GM21576 (cell line): ENCODE data around the gene SNX10.

Experiments used
- ATAC-seq: cut with Tn5 transposase; IDR thresholded peaks from one replicate; pipeline ENCODE4 v1.9.1; 2021; ENCODE audit warnings: mild to moderate bottlenecking, moderate library complexity; ENCODE audit not compliant: unreplicated experiment

The SNX10 gene

DNA sequence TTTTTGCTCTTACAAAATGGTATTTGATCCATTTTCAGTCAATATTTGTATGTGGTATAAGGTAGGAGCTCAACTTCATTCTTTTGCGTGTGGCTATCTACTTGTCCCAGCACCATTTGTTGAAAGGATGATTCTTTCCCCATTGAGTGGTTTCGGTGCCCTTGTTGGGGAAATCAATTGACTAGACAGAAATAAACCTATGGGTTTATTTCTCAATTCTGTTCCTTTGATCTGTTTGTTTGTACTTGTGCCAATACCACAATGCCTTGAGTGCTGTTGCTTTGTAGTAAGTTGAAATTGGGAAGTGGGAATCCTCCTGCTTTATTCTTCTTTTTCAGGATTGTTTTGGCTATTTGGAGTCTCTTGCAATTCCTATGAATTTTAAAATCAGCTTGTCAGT, 41.0 kb downstream of the SNX10 start:
- no peak for ATAC-seq

DNA sequence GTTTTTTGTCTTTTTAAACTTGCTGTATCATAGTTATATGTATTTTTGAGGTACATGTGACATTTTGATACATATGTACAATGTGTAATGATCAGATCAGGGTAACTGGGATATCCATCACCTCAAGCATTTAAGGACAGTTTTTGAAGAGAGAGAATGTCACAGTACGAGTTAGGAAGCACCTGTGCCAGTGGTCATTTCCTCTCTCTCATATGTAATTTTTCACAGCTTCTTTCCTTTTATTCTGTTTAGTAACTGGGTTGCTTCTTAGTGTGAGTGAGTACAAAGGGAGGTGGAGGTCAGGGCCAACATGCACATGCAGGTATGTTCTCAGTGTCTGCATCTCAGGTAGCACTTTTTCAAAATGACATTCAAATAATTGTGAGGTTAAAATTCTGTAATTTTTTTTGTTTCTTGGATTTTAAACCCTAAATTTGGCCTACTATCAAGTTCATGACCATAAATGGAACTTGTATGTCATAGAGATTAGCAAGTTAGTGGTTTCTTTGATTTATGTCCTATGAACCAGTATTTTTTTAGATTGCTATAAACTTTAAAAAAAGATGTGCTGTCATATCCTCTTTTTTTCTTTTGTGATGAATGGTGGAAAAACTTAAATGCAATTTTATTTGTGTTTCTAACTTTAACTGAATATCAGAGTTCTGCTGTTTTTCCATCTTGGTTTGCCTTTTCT, 42.7 kb downstream of the SNX10 start:
- no peak for ATAC-seq

DNA sequence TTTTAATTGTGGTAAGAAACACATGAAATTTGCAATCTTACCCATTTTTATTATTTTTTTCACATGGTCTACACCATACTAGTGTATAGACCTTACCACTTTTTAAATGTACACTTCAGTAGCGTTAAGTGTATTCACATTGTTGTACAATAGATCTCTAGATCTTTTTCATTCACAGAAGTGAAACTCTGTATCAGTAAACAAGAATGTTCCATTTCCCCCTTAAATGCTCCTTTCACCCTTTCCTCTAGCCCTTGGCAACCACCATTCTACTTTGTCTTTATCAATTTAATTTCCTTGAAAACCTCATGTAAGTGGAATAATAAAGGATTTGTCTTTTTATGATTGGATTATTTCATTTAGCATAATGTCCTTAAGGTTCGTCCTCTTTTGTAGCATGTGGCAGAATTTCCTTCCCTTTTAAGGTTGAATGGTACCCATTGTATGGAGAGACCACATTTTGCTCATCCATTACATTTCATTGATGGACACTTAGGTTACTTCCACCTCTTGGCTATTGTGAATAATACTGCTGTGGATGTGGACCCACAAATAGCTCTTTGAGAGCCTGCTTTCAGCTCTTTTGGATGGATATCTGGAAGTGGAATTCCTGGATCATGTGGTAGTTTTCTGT, 45.7 kb downstream of the SNX10 start:
- peak; percentile 42 for ATAC-seq

DNA sequence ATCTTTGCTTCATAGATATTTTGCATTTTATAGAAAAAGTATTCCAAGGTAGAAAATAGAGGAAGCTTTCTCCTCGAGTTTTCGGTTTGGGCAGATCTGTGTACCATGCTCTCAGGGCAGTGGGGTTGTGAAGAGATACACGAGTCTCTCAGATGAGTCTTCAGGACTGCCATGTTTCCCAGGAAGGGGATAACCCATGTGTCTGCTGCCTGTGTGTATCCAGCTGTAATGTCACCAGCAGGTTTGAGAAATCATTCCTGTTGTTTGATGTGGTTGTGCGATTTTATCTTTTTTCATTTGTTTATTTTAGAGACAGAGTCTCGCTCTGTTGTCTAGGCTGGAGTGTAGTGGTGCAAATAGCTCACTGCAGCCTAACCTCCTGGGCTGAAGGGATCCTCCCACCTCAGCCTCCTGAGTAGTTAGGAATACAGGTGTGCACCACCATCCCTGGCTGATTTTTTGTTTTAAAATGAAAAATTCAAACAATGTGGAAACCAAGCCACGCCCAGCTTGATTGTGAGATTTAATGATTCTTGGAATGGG, 48.9 kb downstream of the SNX10 start:
- ATAC-seq, result no peak

DNA sequence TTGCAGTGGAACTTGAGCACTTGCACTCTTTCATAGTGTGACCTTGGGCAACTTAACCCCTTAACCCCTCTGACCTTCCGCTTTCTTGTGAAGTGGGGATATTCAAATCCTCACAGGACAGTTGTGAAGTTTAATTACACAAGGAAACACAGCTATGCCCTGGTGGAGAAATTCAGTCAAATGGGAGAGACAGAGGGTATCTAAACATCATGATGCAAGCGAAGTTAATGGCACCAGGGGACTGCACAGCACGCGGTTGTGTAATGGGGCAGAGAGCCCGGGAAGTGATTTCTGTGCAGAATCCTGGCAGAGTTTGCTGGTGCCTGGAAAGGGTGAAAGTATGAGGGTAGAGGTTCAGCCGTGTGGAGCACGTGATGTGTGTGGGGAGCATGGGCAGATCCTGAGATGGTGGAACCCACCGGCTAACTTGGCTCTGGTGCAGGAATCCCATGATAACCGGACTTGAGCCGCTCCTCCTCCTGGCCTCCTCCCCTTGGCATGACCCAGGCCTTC, 51.7 kb downstream of the SNX10 start:
- no peak for ATAC-seq

DNA sequence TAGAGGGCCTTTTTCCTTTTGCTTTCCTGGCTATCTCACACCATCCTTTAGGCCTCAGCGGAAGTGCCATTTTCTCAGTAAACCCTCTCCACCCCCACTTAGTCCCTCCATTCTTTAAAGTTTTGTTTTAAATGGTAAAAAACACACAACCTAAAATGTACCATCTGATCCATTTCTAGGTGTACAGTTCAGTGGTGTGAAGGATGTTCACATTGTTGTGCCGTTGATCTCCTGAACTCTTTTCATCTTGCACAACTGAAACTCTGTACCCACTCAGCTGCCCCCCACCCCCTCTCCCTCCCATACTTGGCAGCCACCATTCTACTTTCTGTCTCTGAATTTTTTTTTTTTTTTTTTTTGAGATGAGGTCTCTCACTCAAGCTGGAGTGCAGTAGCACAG, 52.2 kb downstream of the SNX10 start:
- no peak for ATAC-seq

DNA sequence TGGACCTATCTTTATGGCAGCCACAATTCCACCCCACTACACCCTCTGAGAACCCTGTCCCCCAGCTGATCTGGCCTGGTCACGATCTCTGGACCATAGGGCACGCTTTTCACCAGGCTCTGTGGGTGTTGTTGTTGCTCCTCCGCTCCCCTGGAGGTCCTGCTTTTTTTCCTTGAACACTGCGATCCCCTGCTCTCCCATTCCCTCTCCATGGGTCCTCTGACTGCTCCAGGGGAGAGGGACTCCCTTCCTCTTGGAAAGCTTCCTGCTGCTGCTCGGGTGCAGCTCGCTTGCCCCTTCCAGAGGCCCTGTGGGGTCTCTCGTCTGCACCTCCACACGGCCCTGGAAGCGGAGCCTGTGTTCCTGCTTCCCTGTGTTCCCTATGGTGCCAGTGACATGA, 53.5 kb downstream of the SNX10 start:
- ATAC-seq, result no peak

DNA sequence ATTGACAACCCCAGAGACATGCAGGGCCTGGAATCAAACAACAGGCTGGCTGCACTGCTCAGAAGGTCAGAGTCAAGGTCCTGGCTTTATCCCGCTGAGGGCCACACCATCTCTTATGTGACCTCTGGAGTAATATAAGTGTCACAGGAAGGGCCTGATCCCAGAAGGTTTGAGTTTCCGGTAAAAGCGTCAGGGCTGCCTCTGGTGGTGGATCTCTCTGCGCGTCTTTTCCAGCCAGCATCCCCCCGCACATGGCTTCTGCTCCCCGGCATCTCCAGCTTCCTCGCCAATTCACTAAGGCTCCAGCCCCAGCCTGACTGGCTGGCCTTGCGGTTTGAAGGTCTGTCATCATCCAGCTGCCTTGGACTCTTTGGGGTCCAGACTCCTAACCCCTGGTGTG, 54.2 kb downstream of the SNX10 start:
- no peak for ATAC-seq

DNA sequence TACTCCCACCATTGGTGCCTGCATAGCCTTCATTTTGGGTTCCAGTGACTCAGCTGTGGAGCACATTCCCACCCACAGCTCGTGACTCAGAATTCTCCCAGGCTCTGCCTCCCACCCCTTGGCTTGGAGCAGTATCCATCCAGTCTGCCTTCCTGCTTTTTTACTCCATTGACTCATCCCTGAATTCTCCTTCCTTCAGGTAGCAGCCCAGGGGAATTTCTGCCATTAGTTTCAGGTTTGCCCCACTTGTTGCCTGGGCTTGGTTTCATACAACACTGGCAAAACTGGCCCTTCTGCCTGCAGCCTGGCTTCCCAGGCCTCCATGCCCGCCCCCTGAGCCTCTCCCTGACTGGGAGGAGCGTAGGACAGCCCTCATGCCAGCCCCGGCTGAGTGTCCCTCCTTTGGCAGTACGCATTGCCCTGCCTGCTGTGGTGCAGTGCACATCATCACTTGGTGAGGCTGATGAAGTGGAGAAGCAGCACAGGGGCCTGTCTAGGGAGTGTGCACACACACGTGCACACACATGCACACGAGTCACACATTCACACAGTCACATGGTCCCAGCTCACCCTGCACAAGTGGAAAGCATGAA, 55.0 kb downstream of the SNX10 start:
- no peak for ATAC-seq

DNA sequence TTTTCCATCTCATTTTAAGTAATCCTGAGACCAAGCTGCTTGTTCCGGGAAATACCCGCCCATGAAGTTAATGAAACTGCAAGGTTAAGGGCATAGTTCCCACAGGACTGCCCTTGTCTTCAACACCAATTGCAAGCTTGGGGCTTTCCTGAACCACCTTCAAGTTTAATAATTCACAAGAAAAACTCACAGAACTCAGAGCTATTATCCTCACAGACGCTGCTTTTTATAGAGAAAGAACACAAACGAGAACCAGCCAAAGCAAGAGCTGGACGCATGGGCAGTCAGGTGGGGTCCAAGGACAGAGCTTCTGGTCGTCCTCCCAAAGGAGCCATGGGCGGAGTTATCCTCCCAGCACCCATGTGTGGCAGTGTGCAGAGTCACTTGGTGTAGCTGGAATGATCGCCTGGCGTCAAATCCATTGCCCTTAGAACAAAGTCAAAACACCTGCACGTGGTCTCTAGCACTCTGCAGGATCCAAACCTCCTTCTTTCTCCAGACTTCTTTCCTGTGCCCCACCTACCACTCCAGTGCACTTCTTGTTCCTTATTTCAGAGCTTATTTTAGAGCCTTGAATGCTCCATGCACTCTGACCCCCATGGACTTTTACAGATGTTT, 56.7 kb downstream of the SNX10 start:
- ATAC-seq, result no peak

DNA sequence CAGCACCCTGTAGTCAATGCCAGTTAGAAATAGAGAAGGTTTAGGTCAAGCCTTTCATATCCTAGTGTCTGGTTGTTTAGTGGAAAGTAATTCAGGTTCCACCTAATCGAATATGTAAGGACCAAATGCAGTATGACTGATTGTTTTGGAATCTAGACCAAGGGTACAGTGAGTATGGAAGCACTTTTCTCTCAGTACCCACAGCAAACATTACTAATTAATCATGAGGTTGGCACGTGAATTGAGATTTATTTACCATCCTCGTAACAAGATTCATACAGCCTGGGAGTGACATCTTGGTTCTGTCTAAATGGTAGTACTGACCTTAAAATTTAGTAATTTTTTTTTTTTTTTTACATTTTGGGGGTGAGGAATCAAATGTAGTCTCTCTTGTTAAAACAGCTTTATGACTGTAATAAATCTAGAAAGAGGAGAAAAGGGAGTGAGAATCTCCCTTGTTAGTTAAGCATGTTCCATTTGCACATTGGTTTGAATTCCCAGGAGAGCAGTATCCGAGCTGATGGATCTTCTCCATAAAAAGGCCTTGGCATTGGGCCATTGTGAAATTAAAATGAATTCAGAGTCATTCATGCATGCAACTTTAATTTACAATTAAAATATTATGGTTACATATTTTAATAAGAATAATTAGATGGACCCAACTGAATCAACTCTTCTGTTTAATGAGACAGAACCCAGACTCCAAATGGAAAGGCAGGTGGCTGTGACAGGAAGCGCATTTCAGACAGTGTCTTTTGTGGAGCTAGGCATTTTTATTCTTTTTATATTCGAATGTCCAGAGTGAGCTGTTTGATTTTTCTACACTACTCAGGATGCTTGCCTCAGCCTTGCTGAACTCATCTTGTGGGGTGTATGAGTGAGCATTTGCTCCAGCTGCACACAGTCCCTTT, 57.6 kb downstream of the SNX10 start:
- no peak for ATAC-seq

DNA sequence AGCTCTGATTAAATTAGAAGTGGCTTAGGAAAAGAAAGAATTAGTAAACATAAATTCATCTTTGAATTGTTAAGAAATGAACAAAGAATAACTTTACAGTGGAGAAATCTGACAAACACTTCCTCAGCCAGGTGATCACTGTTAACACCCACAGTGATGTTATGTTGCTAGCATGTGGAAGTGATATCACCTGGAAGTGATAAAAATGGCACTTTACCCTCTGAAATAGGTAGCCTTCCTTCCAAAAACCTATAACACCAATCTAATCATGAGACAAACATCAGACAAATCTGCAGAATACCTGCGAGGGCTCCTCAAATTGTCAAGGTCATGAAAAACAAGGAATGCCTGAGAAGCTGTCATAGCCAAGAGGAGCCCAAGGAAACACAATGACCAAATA, 59.5 kb downstream of the SNX10 start:
- no peak for ATAC-seq

DNA sequence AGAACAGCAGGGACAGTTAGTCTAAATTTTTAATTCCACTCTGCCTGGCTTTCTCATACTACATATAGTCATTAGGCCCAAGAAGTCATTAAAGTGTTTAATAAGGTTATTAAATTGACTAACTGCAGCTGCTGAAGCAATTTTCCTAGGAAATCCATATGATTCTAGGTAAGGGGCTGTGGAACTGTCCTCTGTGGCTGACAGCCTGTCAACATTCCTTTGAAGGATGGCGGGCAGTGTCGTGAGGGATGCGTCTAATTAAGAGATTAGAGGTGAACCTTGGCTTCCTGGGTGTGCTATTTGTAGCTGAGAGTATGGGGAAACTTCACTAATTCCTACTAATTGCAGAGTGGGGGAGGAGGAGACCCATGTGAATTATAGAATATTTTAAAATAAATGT, 64.6 kb downstream of the SNX10 start:
- no peak for ATAC-seq

DNA sequence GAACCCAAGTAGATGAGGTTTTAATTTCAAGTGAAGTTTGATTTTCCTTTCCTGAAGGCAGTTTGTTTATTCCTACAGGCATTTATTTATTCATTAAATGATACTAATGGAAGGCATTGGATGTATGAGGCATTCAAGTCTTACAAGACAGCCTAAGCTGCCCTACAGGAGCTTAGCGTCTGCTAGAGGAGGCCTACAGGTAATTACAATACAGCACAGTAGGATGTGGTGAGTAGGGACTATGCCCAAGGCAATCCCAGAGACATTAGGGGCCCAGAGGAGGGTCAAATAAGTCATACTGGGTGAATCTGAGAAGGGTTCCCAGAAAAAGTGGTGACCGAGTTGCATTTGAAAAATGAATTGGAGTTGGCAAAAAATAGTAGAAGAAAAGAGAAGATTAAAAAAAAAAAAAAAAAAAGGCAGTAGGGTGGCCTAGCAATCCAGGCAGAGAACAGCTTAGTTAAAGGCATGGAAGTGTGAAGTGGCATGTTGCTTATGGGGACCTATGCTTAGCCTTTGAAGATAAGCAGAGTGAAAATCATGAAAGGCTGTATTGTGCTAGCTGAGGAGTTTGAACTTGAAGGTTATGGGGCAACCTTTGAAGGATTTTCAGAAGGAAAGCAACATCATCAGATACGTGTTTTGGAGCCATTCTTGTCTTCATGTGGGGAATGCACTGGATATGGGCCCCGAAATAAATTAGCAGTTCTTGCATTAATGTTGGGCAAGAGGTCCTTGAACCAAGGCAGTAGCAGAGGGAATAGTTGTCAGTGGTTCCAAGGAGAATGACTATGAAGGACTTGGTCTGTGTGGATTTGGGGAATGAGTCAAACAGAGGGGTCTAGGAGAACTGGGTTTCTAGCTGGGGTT, 65.5 kb downstream of the SNX10 start:
- ATAC-seq, result no peak

DNA sequence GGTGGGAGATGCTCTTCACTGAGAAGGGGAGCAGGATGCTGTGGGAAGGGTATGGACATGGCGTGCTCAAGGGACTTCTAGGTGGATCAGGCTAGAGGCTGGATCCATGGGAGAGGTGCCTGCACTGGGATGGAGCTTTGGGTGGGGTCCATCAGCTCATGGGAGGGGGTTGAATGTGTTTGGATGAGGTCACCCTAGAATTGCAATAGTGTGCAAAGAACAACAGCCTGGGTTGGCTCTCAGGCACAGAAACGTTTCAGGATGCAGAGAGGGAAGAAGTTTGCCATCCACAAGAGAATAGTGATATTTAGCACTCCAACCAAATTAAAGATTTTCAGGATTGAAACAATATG, 66.1 kb downstream of the SNX10 start:
- ATAC-seq, result no peak

DNA sequence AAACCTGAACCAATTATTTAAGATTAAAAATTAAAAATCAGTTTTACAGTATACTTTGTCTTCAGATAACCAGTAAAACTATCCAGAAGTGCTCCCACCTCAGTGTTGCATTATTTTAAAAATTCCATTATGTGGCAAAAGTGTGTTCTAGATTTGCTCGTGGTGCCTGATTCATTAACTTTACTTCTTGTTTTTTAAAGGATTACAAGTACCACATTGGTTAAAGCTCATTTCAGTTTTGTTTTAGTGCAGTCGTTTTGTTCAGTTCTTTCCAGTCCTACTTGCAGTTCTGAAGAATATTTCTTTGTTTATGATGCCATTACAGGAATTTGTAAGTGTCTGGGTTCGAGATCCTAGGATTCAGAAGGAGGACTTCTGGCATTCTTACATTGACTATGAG, 69.0 kb downstream of the SNX10 start:
- ATAC-seq, result no peak

DNA sequence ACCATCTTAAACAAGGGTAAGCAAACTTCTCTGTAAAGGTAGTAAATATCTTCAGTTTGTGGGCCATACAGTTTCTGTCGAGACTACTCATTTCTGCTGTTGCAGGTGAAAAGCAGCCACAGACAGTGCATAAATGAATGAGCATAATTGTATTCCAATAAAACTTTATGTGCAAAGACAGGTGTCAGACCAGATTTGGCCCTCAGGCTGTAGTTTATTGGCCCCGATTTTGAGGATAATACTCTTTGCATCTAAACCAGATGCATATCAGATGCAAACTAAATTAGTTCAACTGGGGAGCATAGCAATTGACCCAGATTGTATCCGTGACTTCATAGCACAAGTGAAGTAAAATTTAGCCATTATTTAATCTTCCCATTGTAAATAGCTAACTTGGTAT, 70.0 kb downstream of the SNX10 start:
- no peak for ATAC-seq

DNA sequence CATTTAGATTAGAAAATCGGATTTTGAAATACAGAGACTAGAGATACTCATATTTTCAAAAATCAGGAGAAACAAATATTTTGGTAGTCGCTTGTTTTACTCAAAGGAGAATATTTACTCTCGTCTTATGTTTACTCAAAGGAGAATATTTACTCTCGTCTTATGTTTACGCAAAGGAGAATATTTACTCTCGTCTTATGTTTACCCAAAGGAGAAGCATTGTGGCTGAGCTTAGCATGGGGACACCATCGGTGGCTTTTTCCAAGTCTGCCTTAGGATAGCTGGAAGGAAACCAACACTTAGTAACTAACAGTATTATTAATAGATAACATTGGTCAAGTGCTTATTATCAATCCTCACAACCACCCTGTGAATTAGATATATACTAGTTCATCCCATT, 71.8 kb downstream of the SNX10 start:
- ATAC-seq, result no peak

DNA sequence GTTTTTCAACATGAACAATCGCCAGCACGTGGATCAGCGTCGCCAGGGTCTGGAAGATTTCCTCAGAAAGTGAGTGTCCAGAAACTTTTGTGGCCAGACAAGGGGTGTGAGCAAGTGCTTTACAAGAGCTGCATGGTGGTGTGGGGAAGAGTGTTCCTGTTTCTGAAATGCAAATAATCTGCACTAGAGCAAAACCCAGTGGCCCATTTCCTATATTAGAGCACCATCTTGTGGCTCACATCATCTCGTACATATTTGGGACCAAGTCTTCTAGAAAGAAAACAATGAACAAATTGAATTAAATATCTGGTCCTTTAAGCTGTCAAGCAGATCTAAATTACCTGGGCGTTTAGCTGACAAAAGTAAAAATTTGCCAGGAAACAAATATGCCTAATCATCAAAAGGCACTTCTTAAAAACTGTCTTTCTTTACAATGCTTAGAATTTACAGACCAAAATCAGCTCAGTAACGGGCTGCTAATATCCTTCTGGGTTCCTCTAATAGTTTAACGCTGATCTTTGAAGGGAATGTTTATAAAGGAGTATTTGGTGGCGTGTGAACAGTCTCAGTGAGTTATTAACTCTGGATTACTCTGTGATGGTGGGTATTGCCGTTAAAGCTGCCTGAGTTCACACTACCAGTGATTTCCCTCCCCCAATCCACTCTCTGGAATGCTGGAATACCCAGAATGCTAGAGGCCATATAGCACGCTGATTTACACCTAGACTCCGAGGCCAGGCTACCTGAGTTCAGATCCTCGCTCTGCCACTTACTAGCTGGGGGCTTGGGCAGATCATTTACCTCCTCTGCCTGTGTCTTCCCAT, 73.6 kb downstream of the SNX10 start:
- peak; percentile 85 for ATAC-seq
